Measurements from ENCODE around the gene MRPL41.

Gene MRPL41

GRCh38 chr9:137524161-137524980, 27.3 kb upstream of the MRPL41 start:
- Histone ChIP-seq H3K27me3 (ENCODE audit: insufficient read depth, poor library complexity, severe bottlenecking) (no peaks in the 10 kb centered on the region), H3K27ac (replicated peaks) (no peak overlapping the region), H3K4me3 (replicated peaks; ENCODE audit: insufficient read depth, low read length) (no peak overlapping the region)
- no peak for DNase-seq (ENCODE audit: low read depth in 1 of 2, low spot score in 1 of 2)
- TF ChIP-seq POLR2AphosphoS5 (IDR thresholded peaks at IDR 0.05; ENCODE audit: low read depth): no peak
- TF ChIP-seq SPI1 (IDR thresholded peaks at IDR 0.05; ENCODE audit: borderline replicate concordance, low read depth): no peak
- TF ChIP-seq CTCF (IDR thresholded peaks at IDR 0.05; ENCODE audit: insufficient read depth, low read length): no peak
- no peak for TF ChIP-seq REST (IDR thresholded peaks at IDR 0.05; ENCODE audit: insufficient replicate concordance, low read depth)
- TF ChIP-seq GABPA (IDR thresholded peaks at IDR 0.05; ENCODE audit: low read depth): no peak

GRCh38 chr9:137524981-137525317, 26.7 kb upstream of the MRPL41 start:
- no peak overlapping the region for H3K4me3 ChIP-seq (replicated peaks; ENCODE audit: insufficient read depth, low read length)
- TF ChIP-seq CTCF (IDR thresholded peaks at IDR 0.05; ENCODE audit: insufficient read depth, low read length): no peak
- no peak for TF ChIP-seq POLR2AphosphoS5 (IDR thresholded peaks at IDR 0.05; ENCODE audit: low read depth)
- no peak for TF ChIP-seq GABPA (IDR thresholded peaks at IDR 0.05; ENCODE audit: low read depth)
- TF ChIP-seq REST (IDR thresholded peaks at IDR 0.05; ENCODE audit: insufficient replicate concordance, low read depth): no peak
- no peak for TF ChIP-seq SPI1 (IDR thresholded peaks at IDR 0.05; ENCODE audit: borderline replicate concordance, low read depth)
- H3K27me3 ChIP-seq (ENCODE audit: insufficient read depth, poor library complexity, severe bottlenecking): no peaks in the 10 kb centered on the region
- H3K27ac ChIP-seq (replicated peaks): no peak overlapping the region
- DNase-seq (ENCODE audit: low read depth in 1 of 2, low spot score in 1 of 2): no peak

- H3K27me3 ChIP-seq (ENCODE audit: insufficient read depth, poor library complexity, severe bottlenecking): no peaks in the 10 kb centered on the region
- TF ChIP-seq REST (IDR thresholded peaks at IDR 0.05; ENCODE audit: insufficient replicate concordance, low read depth): no peak
- H3K27ac ChIP-seq (replicated peaks): no peak overlapping the region
- H3K4me3 ChIP-seq (replicated peaks; ENCODE audit: insufficient read depth, low read length): no peak overlapping the region
- DNase-seq (ENCODE audit: low read depth in 1 of 2, low spot score in 1 of 2): no peak
Observed at GRCh38 chr9:137530331-137530730, 21.3 kb upstream of the MRPL41 start.

Data from HL-60 (cell line).